H9 (cell line): ENCODE data around the gene MMP23B. TPM values are rescaled to one million over a fixed set of nuclear protein-coding genes. Genes with fewer than 3 reads are reported as not detected.

Experiments
- DNase-seq: peaks from one replicate; pipeline ENCODE4 v3.0.0-alpha.2; 2017
- H2AFZ ChIP-seq: one replicate; pipeline ENCODE4 v1.6.1; 2013; ENCODE audit warnings: mild to moderate bottlenecking, low read length, control low read depth, moderate library complexity
- H2AK5ac ChIP-seq: 2 replicates; pipeline ENCODE4 v1.6.1; 2013; ENCODE audit warnings: low read length, control low read depth, mixed read lengths; ENCODE audit not compliant: insufficient read length
- H2BK120ac ChIP-seq: one replicate; pipeline ENCODE4 v1.6.1; 2013; ENCODE audit warnings: low read depth, mild to moderate bottlenecking, low read length, control low read depth, inconsistent platforms; ENCODE audit not compliant: poor library complexity, severe bottlenecking
- H2BK12ac ChIP-seq: 2 replicates; pipeline ENCODE4 v1.6.1; 2013; ENCODE audit warnings: low read length, control low read depth, mixed read lengths, low read depth; ENCODE audit not compliant: insufficient read length
- H2BK15ac ChIP-seq: 2 replicates; pipeline ENCODE4 v1.6.1; 2013; ENCODE audit warnings: low read depth, low read length, control low read depth
- H2BK20ac ChIP-seq: one replicate; pipeline ENCODE4 v1.6.1; 2013; ENCODE audit warnings: low read depth, mild to moderate bottlenecking, low read length, control low read depth, inconsistent platforms; ENCODE audit not compliant: poor library complexity, severe bottlenecking
- H2BK5ac ChIP-seq: 2 replicates; pipeline ENCODE4 v1.6.1; 2013; ENCODE audit warnings: low read length, control low read depth, mixed read lengths; ENCODE audit not compliant: insufficient read length
- H3K14ac ChIP-seq: 2 replicates; pipeline ENCODE4 v1.6.1; 2013; ENCODE audit warnings: low read length, control low read depth; ENCODE audit not compliant: insufficient read depth
- H3K18ac ChIP-seq: 2 replicates; pipeline ENCODE4 v1.6.1; 2013; ENCODE audit warnings: low read depth, mild to moderate bottlenecking, mixed read lengths, low read length, control low read depth; ENCODE audit not compliant: insufficient read length
- H3K23ac ChIP-seq: 2 replicates; pipeline ENCODE4 v1.6.1; 2013; ENCODE audit warnings: low read length, control low read depth, mixed read lengths, low read depth; ENCODE audit not compliant: insufficient read length
- H3K23me2 ChIP-seq: 2 replicates; pipeline ENCODE4 v1.6.1; 2013; ENCODE audit warnings: low read depth, mild to moderate bottlenecking, mixed read lengths, low read length, control low read depth; ENCODE audit not compliant: insufficient read length, poor library complexity, severe bottlenecking
- H3K27ac ChIP-seq: 2 replicates; pipeline ENCODE4 v1.5.1; 2013; ENCODE audit warnings: low read length, control low read depth, mixed read lengths, low read depth; ENCODE audit not compliant: insufficient read length
- H3K27me3 ChIP-seq: 2 replicates; pipeline ENCODE4 v1.6.1; 2013; ENCODE audit warnings: low read length, control low read depth, inconsistent platforms; ENCODE audit not compliant: insufficient read depth
- H3K4ac ChIP-seq: 2 replicates; pipeline ENCODE4 v1.6.1; 2013; ENCODE audit warnings: low read depth, mild to moderate bottlenecking, control low read depth, inconsistent platforms, low read length, moderate library complexity
- H3K4me1 ChIP-seq: 2 replicates; pipeline ENCODE4 v1.6.1; 2013; ENCODE audit warnings: low read length, control low read depth, inconsistent platforms; ENCODE audit not compliant: insufficient read depth
- H3K4me2 ChIP-seq: 2 replicates; pipeline ENCODE4 v1.6.1; 2013; ENCODE audit warnings: low read length, control low read depth, mixed read lengths; ENCODE audit not compliant: insufficient read length, insufficient read depth
- H3K56ac ChIP-seq: 2 replicates; pipeline ENCODE4 v1.6.1; 2013; ENCODE audit warnings: low read depth, mild to moderate bottlenecking, mixed read lengths, low read length, control low read depth; ENCODE audit not compliant: insufficient read length
- H3K79me1 ChIP-seq: 2 replicates; pipeline ENCODE4 v1.6.1; 2013; ENCODE audit warnings: low read depth, mild to moderate bottlenecking, moderate library complexity, low read length, control low read depth, inconsistent platforms; ENCODE audit not compliant: insufficient read depth, poor library complexity, severe bottlenecking
- H3K79me2 ChIP-seq: 2 replicates; pipeline ENCODE4 v1.6.1; 2013; ENCODE audit warnings: low read length, control low read depth, inconsistent platforms; ENCODE audit not compliant: insufficient read depth
- H3K9ac ChIP-seq: 2 replicates; pipeline ENCODE4 v1.6.1; 2013; ENCODE audit warnings: low read length, control low read depth, mixed read lengths; ENCODE audit not compliant: insufficient read length; ENCODE audit errors: extremely low read depth
- H3K9me3 ChIP-seq: one replicate; pipeline ENCODE4 v1.6.1; 2013; ENCODE audit warnings: low read depth, low read length, inconsistent platforms; ENCODE audit not compliant: control insufficient read depth
- H3T11ph ChIP-seq: one replicate; pipeline ENCODE4 v1.6.1; 2013; ENCODE audit warnings: mild to moderate bottlenecking, low read length, control low read depth, inconsistent platforms
- H4K20me1 ChIP-seq: one replicate; pipeline ENCODE4 v1.6.1; 2013; ENCODE audit not compliant: control insufficient read depth, insufficient read length, insufficient read depth
- H4K5ac ChIP-seq: 2 replicates; pipeline ENCODE4 v1.6.1; 2013; ENCODE audit warnings: low read depth, mild to moderate bottlenecking, mixed read lengths, low read length, control low read depth; ENCODE audit not compliant: insufficient read length
- H4K8ac ChIP-seq: replicated peaks from 2 replicates; pipeline ENCODE4 v1.6.1; 2013; ENCODE audit warnings: low read length, control low read depth, mixed read lengths, low read depth; ENCODE audit not compliant: insufficient read length
- H4K91ac ChIP-seq: 2 replicates; pipeline ENCODE4 v1.6.1; 2013; ENCODE audit warnings: low read depth, mild to moderate bottlenecking, moderate library complexity, mixed read lengths, low read length, control low read depth; ENCODE audit not compliant: insufficient read length
- H3K27ac Mint-ChIP-seq, 3 experiments: 2 replicates in 2 of 3; 3 replicates in 1 of 3; pipeline ENCODE4 v1.8.0; 2020 to 2021; ENCODE audit warnings: mixed read lengths in 3 of 3, mild to moderate bottlenecking in 1 of 3, moderate library complexity in 1 of 3
- H3K27me3 Mint-ChIP-seq: 2 replicates; pipeline ENCODE4 v1.8.0; 2021; ENCODE audit warnings: low read depth, mild to moderate bottlenecking, moderate library complexity, mixed read lengths
- H3K36me3 Mint-ChIP-seq, 3 experiments: 2 replicates in 2 of 3; 3 replicates in 1 of 3; pipeline ENCODE4 v1.8.0; 2020 to 2021; ENCODE audit warnings: low read depth in 3 of 3, mixed read lengths in 3 of 3; ENCODE audit not compliant: insufficient read depth in 1 of 3
- H3K4me1 Mint-ChIP-seq, 2 experiments: 2 replicates each; pipeline ENCODE4 v1.8.0; 2020; ENCODE audit warnings: mixed read lengths in 2 of 2
- H3K4me3 Mint-ChIP-seq, 2 experiments: 2 replicates in 1 of 2; 3 replicates in 1 of 2; pipeline ENCODE4 v1.8.0; 2020 to 2021; ENCODE audit warnings: mild to moderate bottlenecking in 2 of 2, mixed read lengths in 2 of 2, moderate library complexity in 1 of 2
- H3K9me3 Mint-ChIP-seq, 2 experiments: 2 replicates in 1 of 2; 3 replicates in 1 of 2; pipeline ENCODE4 v1.8.0; 2020; ENCODE audit warnings: mild to moderate bottlenecking in 2 of 2, mixed read lengths in 2 of 2, moderate library complexity in 1 of 2
- WGBS: extraction: QIAGEN DNeasy Blood & Tissue Kit; methylation state at CpG from one replicate; pipeline ENCODE4 v1.1.7; 2013; ENCODE audit warnings: missing lambda C conversion rate, low lambda C conversion rate, mixed read lengths; ENCODE audit not compliant: insufficient read length; ENCODE audit errors: extremely low coverage; 5-methylcytosine and 5-hydroxymethylcytosine counted together
- total RNA-seq: library from RNA; stranded (reverse); gene quantifications from 2 replicates; pipeline ENCODE4 v1.2.1, GENCODE V29; 2021
- TF ChIP-seq, protein P1 (sequence below): fragments of 200-600 bp; sonication (generic); conservative IDR thresholded peaks from 3 replicates; pipeline ENCODE4 v1.8.0; 2021; ENCODE audit warnings: antibody characterized with exemption, mild to moderate bottlenecking

Gene MMP23B
- total RNA-seq, 1 experiment from 2014 or later: 12.5 TPM

DNA sequence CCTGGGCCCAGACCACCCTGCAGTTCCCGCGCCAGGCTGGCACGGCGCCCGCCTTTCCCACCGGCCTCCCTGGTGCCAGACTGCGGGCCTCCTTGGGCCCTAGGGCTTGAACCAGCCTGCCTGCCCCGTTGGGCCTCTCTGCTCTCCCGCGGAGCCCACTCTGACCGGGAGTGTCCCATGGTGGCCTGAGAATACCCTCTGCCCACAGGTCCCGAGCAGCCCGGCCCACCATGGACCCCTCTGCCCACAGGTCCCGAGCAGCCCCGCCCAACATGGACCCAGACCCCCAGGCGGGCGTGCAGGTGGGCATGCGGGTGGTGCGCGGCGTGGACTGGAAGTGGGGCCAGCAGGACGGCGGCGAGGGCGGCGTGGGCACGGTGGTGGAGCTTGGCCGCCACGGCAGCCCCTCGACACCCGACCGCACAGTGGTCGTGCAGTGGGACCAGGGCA is 8.8 kb upstream of the MMP23B start:
- no peak overlapping the region for H3K27ac Mint-ChIP-seq
- no peak overlapping the region for H2AFZ ChIP-seq
- H2AK5ac ChIP-seq: no peak overlapping the region
- no peak overlapping the region for H3T11ph ChIP-seq
- no peak overlapping the region for H4K8ac ChIP-seq
- H3K9me3 ChIP-seq: no peaks in the 10 kb centered on the region
- TF ChIP-seq, protein P1, sequence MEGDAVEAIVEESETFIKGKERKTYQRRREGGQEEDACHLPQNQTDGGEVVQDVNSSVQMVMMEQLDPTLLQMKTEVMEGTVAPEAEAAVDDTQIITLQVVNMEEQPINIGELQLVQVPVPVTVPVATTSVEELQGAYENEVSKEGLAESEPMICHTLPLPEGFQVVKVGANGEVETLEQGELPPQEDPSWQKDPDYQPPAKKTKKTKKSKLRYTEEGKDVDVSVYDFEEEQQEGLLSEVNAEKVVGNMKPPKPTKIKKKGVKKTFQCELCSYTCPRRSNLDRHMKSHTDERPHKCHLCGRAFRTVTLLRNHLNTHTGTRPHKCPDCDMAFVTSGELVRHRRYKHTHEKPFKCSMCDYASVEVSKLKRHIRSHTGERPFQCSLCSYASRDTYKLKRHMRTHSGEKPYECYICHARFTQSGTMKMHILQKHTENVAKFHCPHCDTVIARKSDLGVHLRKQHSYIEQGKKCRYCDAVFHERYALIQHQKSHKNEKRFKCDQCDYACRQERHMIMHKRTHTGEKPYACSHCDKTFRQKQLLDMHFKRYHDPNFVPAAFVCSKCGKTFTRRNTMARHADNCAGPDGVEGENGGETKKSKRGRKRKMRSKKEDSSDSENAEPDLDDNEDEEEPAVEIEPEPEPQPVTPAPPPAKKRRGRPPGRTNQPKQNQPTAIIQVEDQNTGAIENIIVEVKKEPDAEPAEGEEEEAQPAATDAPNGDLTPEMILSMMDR: no peak
- H2BK120ac ChIP-seq: no peak overlapping the region
- no peak overlapping the region for H3K56ac ChIP-seq
- no peak for DNase-seq
- no peaks in the 10 kb centered on the region for H3K9me3 Mint-ChIP-seq
- H3K79me2 ChIP-seq: no peaks in the 10 kb centered on the region
- H2BK5ac ChIP-seq: no peak overlapping the region
- H3K4me2 ChIP-seq: no peak overlapping the region
- H4K20me1 ChIP-seq: no peaks in the 10 kb centered on the region
- no peak overlapping the region for H2BK12ac ChIP-seq
- no peaks in the 10 kb centered on the region for H3K23me2 ChIP-seq
- no peaks in the 10 kb centered on the region for H3K27me3 ChIP-seq
- H4K5ac ChIP-seq: no peak overlapping the region
- no peak overlapping the region for H2BK15ac ChIP-seq
- H3K27me3 Mint-ChIP-seq: no peaks in the 10 kb centered on the region; the same call in 1 of the 2 replicates
- peaks cover 0 to 2% (median 0%) of the 10 kb centered on the region in 3 experiments; a peak in 1 of 7 replicates for H3K36me3 Mint-ChIP-seq
- WGBS: no CpG with 5 or more reads among the region's 33 CpGs
- no peaks in the 10 kb centered on the region for H3K4me1 Mint-ChIP-seq
- no peak overlapping the region for H3K4me3 Mint-ChIP-seq
- H3K23ac ChIP-seq: no peak overlapping the region
- H3K9ac ChIP-seq: no peak overlapping the region
- no peaks in the 10 kb centered on the region for H3K4me1 ChIP-seq
- no peak overlapping the region for H4K91ac ChIP-seq
- H3K4ac ChIP-seq: no peak overlapping the region
- H3K27ac ChIP-seq: no peak overlapping the region
- no peak overlapping the region for H2BK20ac ChIP-seq
- no peak overlapping the region for H3K14ac ChIP-seq
- no peaks in the 10 kb centered on the region for H3K79me1 ChIP-seq
- no peak overlapping the region for H3K18ac ChIP-seq
